ENCODE measurements around the gene ARHGAP35.
A peak's percentile ranks its signal among the peaks of the same experiment; 100 is the strongest.

Gene ARHGAP35

GRCh38 chr19:46834121-46834520 lies 26.7 kb upstream of the ARHGAP35 start:
- H3K4me3 ChIP-seq (replicated peaks; ENCODE audit: low read depth, low read length): no peak overlapping the region
- TF ChIP-seq CTCF (IDR thresholded peaks at IDR 0.05; ENCODE audit: low read length, missing control alignments): no peak

GRCh38 chr19:46834984-46835383 lies 25.8 kb upstream of the ARHGAP35 start:
- DNase-seq (ENCODE audit: low read depth): no peak
- TF ChIP-seq CTCF (IDR thresholded peaks at IDR 0.05; ENCODE audit: low read length, missing control alignments): no peak
- H3K4me3 ChIP-seq (replicated peaks; ENCODE audit: low read depth, low read length): no peak overlapping the region

More at GRCh38 chr19:46834121-46834520, 26.7 kb upstream of the ARHGAP35 start:
- DNase-seq (ENCODE audit: low read depth): no peak

GRCh38 chr19:46838160-46838559 lies 22.6 kb upstream of the ARHGAP35 start:
- DNase-seq (ENCODE audit: low read depth): no peak
- no peak overlapping the region for H3K4me3 ChIP-seq (replicated peaks; ENCODE audit: low read depth, low read length)
- no peak for TF ChIP-seq CTCF (IDR thresholded peaks at IDR 0.05; ENCODE audit: low read length, missing control alignments)

- DNase-seq (ENCODE audit: low read depth): no peak
- H3K4me3 ChIP-seq (replicated peaks; ENCODE audit: low read depth, low read length): no peak overlapping the region
- TF ChIP-seq CTCF (IDR thresholded peaks at IDR 0.05; ENCODE audit: low read length, missing control alignments): no peak
Observed at GRCh38 chr19:46839752-46840497, 20.9 kb upstream of the ARHGAP35 start.

GRCh38 chr19:46840498-46840942 lies 20.3 kb upstream of the ARHGAP35 start:
- H3K4me3 ChIP-seq (replicated peaks; ENCODE audit: low read depth, low read length): no peak overlapping the region
- peak; percentile 84 for TF ChIP-seq CTCF (IDR thresholded peaks at IDR 0.05; ENCODE audit: low read length, missing control alignments)
- DNase-seq (ENCODE audit: low read depth): peak; percentile 78

GRCh38 chr19:46841458-46842083 lies 19.2 kb upstream of the ARHGAP35 start:
- TF ChIP-seq CTCF (IDR thresholded peaks at IDR 0.05; ENCODE audit: low read length, missing control alignments): no peak

More at GRCh38 chr19:46841458-46842083, 19.2 kb upstream of the ARHGAP35 start:
- no peak overlapping the region for H3K4me3 ChIP-seq (replicated peaks; ENCODE audit: low read depth, low read length)
- DNase-seq (ENCODE audit: low read depth): peak; percentile 68
